ENCODE results near the gene CPA1.

Gene CPA1

GRCh38 chr7:130338233-130338632 lies 42.1 kb upstream of the CPA1 start:
- no peaks in the 10 kb centered on the region for H3K36me3 Mint-ChIP-seq (ENCODE audit: low read depth)
- no peak overlapping the region for H3K4me3 Mint-ChIP-seq
- peak overlapping the region; percentile 32 to 54 (median 36) for H3K27ac Mint-ChIP-seq
- TF ChIP-seq CTCF (IDR thresholded peaks at IDR 0.05; ENCODE audit: unreplicated experiment in 3 of 3), result no peak
- H3K9me3 Mint-ChIP-seq, result peaks cover 4% of the 10 kb centered on the region
- peaks cover 36% of the 10 kb centered on the region for H3K4me1 Mint-ChIP-seq
- no peaks in the 10 kb centered on the region for H3K27me3 Mint-ChIP-seq (ENCODE audit: low read depth)

GRCh38 chr7:130341882-130342281 lies 38.4 kb upstream of the CPA1 start:
- Mint-ChIP-seq H3K4me1 (peaks cover 40% of the 10 kb centered on the region), H3K27me3 (ENCODE audit: low read depth) (no peaks in the 10 kb centered on the region), H3K27ac (no peak overlapping the region), H3K9me3 (peaks cover 3% of the 10 kb centered on the region), H3K4me3 (no peak overlapping the region), H3K36me3 (ENCODE audit: low read depth) (no peaks in the 10 kb centered on the region)
- no peak for TF ChIP-seq CTCF (IDR thresholded peaks at IDR 0.05; ENCODE audit: unreplicated experiment in 3 of 3)

- Mint-ChIP-seq H3K36me3 (ENCODE audit: low read depth) (no peaks in the 10 kb centered on the region), H3K4me1 (peaks cover 42% of the 10 kb centered on the region), H3K4me3 (no peak overlapping the region), H3K27me3 (ENCODE audit: low read depth) (no peaks in the 10 kb centered on the region), H3K9me3 (peaks cover 3% of the 10 kb centered on the region), H3K27ac (peak overlapping the region in 2 of 3 experiments; percentile 56 to 82)
- TF ChIP-seq CTCF (IDR thresholded peaks at IDR 0.05; ENCODE audit: unreplicated experiment in 3 of 3), result no peak
Measured at GRCh38 chr7:130342701-130343380, 37.5 kb upstream of the CPA1 start.

- Mint-ChIP-seq H3K27ac (peak within 1 kb of the TSS; percentile 92 to 97 (median 92)), H3K4me1 (peaks cover 39% of the 10 kb centered on the region), H3K9me3 (peaks cover 3% of the 10 kb centered on the region), H3K4me3 (peak within 1 kb of the TSS in 2 of 3 experiments; percentile 19 to 23), H3K36me3 (ENCODE audit: low read depth) (no peaks in the 10 kb centered on the region), H3K27me3 (ENCODE audit: low read depth) (no peaks in the 10 kb centered on the region)
- no peak for TF ChIP-seq CTCF (IDR thresholded peaks at IDR 0.05; ENCODE audit: unreplicated experiment in 3 of 3)
Measured at GRCh38 chr7:130344271-130344866, 35.9 kb upstream of the CPA1 start, which contains the start of gene CPA5. TSS of gene CPA5 (plus strand) at chr7:130344816. CDS start at chr7:130346486, 1,670 bp downstream.

GRCh38 chr7:130345136-130345535 lies 35.2 kb upstream of the CPA1 start:
- Mint-ChIP-seq H3K9me3 (peaks cover 3% of the 10 kb centered on the region), H3K4me1 (peaks cover 45% of the 10 kb centered on the region), H3K27ac (peak overlapping the region; percentile 92 to 97 (median 92)), H3K27me3 (ENCODE audit: low read depth) (no peaks in the 10 kb centered on the region), H3K4me3 (peak overlapping the region in 2 of 3 experiments; percentile 19 to 23), H3K36me3 (ENCODE audit: low read depth) (no peaks in the 10 kb centered on the region)
- TF ChIP-seq CTCF (IDR thresholded peaks at IDR 0.05; ENCODE audit: unreplicated experiment in 3 of 3), result no peak
